ENCODE measurements around the gene NOS3.
"Not testable (repeated sequence)": the region's sequence is repeated elsewhere in the genome, so short reads cannot be mapped to it uniquely, and the experiment has no call there.

NOS3 gene

GRCh38 chr7:151032936-151033863, 42.4 kb downstream of the NOS3 start:
- in situ Hi-C loops (cut with MboI; ENCODE audit: low sequenced_read_pairs), result no loop called here

- in situ Hi-C loops (cut with MboI; ENCODE audit: low sequenced_read_pairs), result no loop called here
Measured at GRCh38 chr7:151033864-151034249, 43.0 kb downstream of the NOS3 start.

GRCh38 chr7:151034312-151035025, 43.7 kb downstream of the NOS3 start:
- in situ Hi-C loops (cut with MboI; ENCODE audit: low sequenced_read_pairs), result no loop called here

- in situ Hi-C loops (cut with MboI; ENCODE audit: low sequenced_read_pairs), result no loop called here
Measured at GRCh38 chr7:151035026-151035717, 44.4 kb downstream of the NOS3 start.

GRCh38 chr7:151035902-151036301, 45.1 kb downstream of the NOS3 start:
- in situ Hi-C loops (cut with MboI; ENCODE audit: low sequenced_read_pairs), result no loop called here

GRCh38 chr7:151038951-151039849, 48.4 kb downstream of the NOS3 start:
- in situ Hi-C loops (cut with MboI; ENCODE audit: low sequenced_read_pairs), result no loop called here

GRCh38 chr7:151039850-151040548, 49.2 kb downstream of the NOS3 start:
- in situ Hi-C loops (cut with MboI; ENCODE audit: low sequenced_read_pairs), result no loop called here

- in situ Hi-C loops (cut with MboI; ENCODE audit: low sequenced_read_pairs), result no loop called here
Measured at GRCh38 chr7:151040616-151041375, 50.0 kb downstream of the NOS3 start.

GRCh38 chr7:151043449-151043848, 52.6 kb downstream of the NOS3 start:
- in situ Hi-C loops (cut with MboI; ENCODE audit: low sequenced_read_pairs), result not testable (repeated sequence)

- in situ Hi-C loops (cut with MboI; ENCODE audit: low sequenced_read_pairs), result no loop called here
Measured at GRCh38 chr7:151043959-151044358, 53.1 kb downstream of the NOS3 start.

GRCh38 chr7:151045262-151045661, 54.4 kb downstream of the NOS3 start:
- in situ Hi-C loops (cut with MboI; ENCODE audit: low sequenced_read_pairs), result no loop called here

- in situ Hi-C loops (cut with MboI; ENCODE audit: low sequenced_read_pairs), result no loop called here
Measured at GRCh38 chr7:151045967-151046366, 55.1 kb downstream of the NOS3 start.

GRCh38 chr7:151046603-151047573, 56.1 kb downstream of the NOS3 start:
- in situ Hi-C loops (cut with MboI; ENCODE audit: low sequenced_read_pairs), result no loop called here

GRCh38 chr7:151047976-151048815, 57.4 kb downstream of the NOS3 start, which contains the start of gene ASIC3:
TSS of gene ASIC3 (plus strand) at chr7:151048531. CDS start at chr7:151048886, 355 bp downstream.
- in situ Hi-C loops (cut with MboI; ENCODE audit: low sequenced_read_pairs), result no loop called here

GRCh38 chr7:151048911-151049463, 58.2 kb downstream of the NOS3 start:
- in situ Hi-C loops (cut with MboI; ENCODE audit: low sequenced_read_pairs), result no loop called here

- in situ Hi-C loops (cut with MboI; ENCODE audit: low sequenced_read_pairs), result no loop called here
Measured at GRCh38 chr7:151051108-151051507, 60.3 kb downstream of the NOS3 start.

GRCh38 chr7:151053096-151053495, 62.3 kb downstream of the NOS3 start:
- in situ Hi-C loops (cut with MboI; ENCODE audit: low sequenced_read_pairs), result no loop called here

Measured in hTERT RPE-1 (cell line).